ENCODE measurements around the gene SLC30A4.

SLC30A4 gene

DNA sequence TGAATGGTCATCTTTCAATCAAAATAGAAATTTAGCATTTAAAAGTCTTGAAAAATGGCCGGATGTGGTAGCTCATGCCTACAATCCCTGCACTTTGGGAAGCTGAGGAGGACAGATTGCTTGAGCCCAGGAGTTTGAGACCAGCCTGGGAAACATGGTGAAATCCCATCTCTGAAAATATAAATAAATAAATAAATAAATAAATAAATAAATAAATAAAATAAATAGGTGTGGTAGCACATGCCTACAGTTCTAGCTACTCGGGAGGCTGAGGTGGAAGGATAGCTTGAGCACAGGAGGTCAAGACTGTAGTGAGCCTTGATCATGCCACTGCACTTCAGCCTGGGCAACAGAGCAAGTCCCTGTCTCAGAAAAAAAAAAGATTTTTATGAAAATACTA, 25.9 kb downstream of the SLC30A4 start:
- TF ChIP-seq, protein P1, sequence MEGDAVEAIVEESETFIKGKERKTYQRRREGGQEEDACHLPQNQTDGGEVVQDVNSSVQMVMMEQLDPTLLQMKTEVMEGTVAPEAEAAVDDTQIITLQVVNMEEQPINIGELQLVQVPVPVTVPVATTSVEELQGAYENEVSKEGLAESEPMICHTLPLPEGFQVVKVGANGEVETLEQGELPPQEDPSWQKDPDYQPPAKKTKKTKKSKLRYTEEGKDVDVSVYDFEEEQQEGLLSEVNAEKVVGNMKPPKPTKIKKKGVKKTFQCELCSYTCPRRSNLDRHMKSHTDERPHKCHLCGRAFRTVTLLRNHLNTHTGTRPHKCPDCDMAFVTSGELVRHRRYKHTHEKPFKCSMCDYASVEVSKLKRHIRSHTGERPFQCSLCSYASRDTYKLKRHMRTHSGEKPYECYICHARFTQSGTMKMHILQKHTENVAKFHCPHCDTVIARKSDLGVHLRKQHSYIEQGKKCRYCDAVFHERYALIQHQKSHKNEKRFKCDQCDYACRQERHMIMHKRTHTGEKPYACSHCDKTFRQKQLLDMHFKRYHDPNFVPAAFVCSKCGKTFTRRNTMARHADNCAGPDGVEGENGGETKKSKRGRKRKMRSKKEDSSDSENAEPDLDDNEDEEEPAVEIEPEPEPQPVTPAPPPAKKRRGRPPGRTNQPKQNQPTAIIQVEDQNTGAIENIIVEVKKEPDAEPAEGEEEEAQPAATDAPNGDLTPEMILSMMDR (IDR thresholded peaks at IDR 0.05; ENCODE audit: insufficient read depth, low read length, missing control alignments), result no peak
- no peak for DNase-seq (ENCODE audit: low read depth, low spot score)
- ChIA-PET POLR2A (no interaction called here), CTCF (interaction anchor here (0.7 to 3.3 kb wide), 6 partner anchors 10 to 120 kb away, joined by 3 to 23 read pairs (median 4); no protein-coding TSS in a partner anchor)
- no peak overlapping the region for H3K4me3 ChIP-seq (ENCODE audit: low read depth, low read length)

DNA sequence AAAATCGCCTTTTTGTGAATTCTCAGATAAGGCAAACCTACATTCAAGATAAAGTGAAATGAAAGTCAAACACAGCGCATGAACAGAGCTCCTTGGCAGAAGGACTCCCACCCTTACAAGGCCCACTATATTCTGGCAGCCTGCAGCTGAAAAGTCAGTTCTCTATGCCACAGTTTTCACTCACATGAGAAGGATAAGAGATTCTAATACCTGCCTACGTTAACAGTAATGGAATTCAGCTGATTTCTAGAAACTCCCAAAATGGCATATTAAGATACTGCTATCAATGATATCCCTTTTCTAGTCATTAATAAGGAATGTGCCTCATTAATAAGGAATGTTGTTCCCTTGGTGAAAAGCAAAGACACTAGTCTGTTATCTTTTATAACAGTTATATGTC, 27.0 kb downstream of the SLC30A4 start:
- ChIA-PET CTCF (interaction anchor here (0.8 to 3.3 kb wide), 4 partner anchors 11 to 121 kb away, joined by 3 to 23 read pairs (median 6); no protein-coding TSS in a partner anchor), POLR2A (no interaction called here)
- no peak for DNase-seq (ENCODE audit: low read depth, low spot score)
- TF ChIP-seq, protein P1 (IDR thresholded peaks at IDR 0.05; ENCODE audit: insufficient read depth, low read length, missing control alignments), result no peak
- H3K4me3 ChIP-seq (ENCODE audit: low read depth, low read length), result no peak overlapping the region

DNA sequence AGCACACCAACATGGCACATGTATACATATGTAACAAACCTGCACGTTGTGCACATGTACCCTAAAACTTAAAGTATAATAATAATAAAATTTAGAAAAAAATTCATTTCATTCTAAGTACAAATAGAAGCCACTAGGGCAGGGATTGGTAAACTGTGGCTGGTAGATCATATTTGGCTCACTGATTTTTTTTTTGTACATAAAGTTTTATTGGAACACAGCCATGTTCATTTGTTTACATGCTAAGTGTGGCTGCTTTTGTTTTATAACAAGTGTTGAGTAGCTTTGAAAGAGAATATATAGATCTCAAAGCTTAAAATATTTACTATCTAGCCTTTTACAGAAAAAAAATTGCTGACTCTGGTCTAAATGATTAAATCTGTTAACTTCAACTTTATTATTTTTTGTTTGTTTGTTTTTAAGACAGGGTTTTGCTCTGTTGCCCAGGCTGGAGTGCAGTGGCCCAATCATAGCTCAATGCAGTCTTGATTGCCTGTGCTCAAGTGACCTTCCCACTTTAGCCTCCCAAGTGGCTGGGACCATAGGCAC, 32.8 kb downstream of the SLC30A4 start:
- POLR2A ChIA-PET, result no interaction called here
- TF ChIP-seq, protein P1 (IDR thresholded peaks at IDR 0.05; ENCODE audit: insufficient read depth, low read length, missing control alignments), result no peak
- no peak for DNase-seq (ENCODE audit: low read depth, low spot score)
- CTCF ChIA-PET, result interaction anchor here (0.9 to 1.0 kb wide), 2 partner anchors 10 to 59 kb away, joined by 3 to 4 read pairs; no protein-coding TSS in a partner anchor
- no peak overlapping the region for H3K4me3 ChIP-seq (ENCODE audit: low read depth, low read length)

DNA sequence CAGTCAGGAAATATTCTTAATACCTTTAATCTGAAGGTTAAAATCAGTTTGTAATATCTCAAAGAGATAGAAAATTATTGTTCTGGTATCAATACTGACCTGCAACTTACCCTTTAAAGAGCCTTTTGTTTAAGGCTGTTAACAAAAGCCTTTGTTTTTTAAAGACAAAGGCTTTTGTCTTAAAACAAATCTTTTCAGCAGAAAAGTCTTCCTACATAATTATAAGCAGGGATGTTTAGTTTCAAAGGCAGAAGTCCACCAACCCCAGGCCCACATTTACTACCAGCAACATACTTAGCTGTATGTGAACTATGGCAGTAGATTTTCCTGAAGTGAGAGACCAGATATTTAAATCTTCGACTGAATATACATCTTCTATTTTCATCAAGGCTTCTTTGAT, 36.2 kb downstream of the SLC30A4 start:
- ChIA-PET CTCF (interaction anchor here (1.4 to 2.0 kb wide), 3 partner anchors 18 to 125 kb away, joined by 3 to 5 read pairs (median 3); no protein-coding TSS in a partner anchor), POLR2A (no interaction called here)
- no peak overlapping the region for H3K4me3 ChIP-seq (ENCODE audit: low read depth, low read length)
- no peak for DNase-seq (ENCODE audit: low read depth, low spot score)
- TF ChIP-seq, protein P1 (IDR thresholded peaks at IDR 0.05; ENCODE audit: insufficient read depth, low read length, missing control alignments), result no peak

DNA sequence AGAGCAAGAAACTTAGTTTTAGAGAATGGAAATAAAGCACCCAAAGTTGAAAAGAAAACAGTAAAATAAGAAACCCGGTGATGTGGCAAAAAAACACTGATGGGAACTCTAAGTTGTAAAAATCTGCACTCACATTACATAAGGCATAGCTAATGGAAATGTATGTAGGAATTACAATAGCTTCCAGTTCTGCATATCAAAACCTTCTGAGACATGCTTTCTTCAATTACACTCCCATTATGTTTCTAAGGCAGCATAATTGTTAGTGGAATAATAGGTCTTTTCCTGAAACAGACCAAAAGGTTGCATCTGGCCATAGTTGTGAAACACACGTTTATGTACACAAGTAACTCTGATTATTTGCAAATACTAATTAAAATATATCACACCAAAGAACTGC, 41.4 kb downstream of the SLC30A4 start:
- TF ChIP-seq, protein P1 (IDR thresholded peaks at IDR 0.05; ENCODE audit: insufficient read depth, low read length, missing control alignments), result no peak
- H3K4me3 ChIP-seq (ENCODE audit: low read depth, low read length), result no peak overlapping the region
- POLR2A ChIA-PET, result no interaction called here
- DNase-seq (ENCODE audit: low read depth, low spot score), result no peak
- CTCF ChIA-PET, result interaction anchor here (0.8 to 1.8 kb wide), 3 partner anchors 22 to 131 kb away, joined by 3 to 4 read pairs (median 4); no protein-coding TSS in a partner anchor

DNA sequence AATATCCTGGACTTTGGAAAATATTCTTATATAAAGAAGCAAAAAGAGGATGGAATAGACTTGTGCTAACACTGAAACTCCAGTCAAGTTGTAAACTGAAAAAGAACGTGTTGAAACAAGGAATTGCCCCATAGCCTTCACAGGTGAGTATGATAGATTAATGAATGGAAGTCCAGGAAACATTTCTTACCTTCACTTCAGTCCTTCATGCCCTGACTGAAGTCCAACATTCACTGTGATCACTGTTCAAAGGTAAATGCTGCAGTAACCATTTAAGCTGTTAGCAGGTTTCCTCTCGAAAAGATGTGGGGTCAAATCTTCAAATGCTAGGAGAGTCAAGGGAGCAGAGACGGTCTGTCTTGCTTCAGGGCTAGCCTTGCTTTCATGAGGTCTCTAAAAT, 46.1 kb downstream of the SLC30A4 start:
- DNase-seq (ENCODE audit: low read depth, low spot score), result no peak
- ChIA-PET POLR2A (no interaction called here), CTCF (interaction anchor here (1.1 kb wide), 2 partner anchors 17 to 19 kb away, joined by 4 to 7 read pairs; no protein-coding TSS in a partner anchor)
- TF ChIP-seq, protein P1 (IDR thresholded peaks at IDR 0.05; ENCODE audit: insufficient read depth, low read length, missing control alignments), result no peak
- no peak overlapping the region for H3K4me3 ChIP-seq (ENCODE audit: low read depth, low read length)

All from AG04449 (cell line).